Erythroblast (primary cell): ENCODE data around the gene PILRA.

Experiments used
- GATA1 ChIP-seq: IDR thresholded peaks from 2 replicates; pipeline ENCODE4 v1.6.1; 2011; ENCODE audit warnings: low read depth, mild to moderate bottlenecking, control low read depth, low read length, moderate library complexity
- POLR2A ChIP-seq: IDR thresholded peaks from 2 replicates; pipeline ENCODE4 v1.6.1; 2011; ENCODE audit warnings: mild to moderate bottlenecking, low read length

DNA sequence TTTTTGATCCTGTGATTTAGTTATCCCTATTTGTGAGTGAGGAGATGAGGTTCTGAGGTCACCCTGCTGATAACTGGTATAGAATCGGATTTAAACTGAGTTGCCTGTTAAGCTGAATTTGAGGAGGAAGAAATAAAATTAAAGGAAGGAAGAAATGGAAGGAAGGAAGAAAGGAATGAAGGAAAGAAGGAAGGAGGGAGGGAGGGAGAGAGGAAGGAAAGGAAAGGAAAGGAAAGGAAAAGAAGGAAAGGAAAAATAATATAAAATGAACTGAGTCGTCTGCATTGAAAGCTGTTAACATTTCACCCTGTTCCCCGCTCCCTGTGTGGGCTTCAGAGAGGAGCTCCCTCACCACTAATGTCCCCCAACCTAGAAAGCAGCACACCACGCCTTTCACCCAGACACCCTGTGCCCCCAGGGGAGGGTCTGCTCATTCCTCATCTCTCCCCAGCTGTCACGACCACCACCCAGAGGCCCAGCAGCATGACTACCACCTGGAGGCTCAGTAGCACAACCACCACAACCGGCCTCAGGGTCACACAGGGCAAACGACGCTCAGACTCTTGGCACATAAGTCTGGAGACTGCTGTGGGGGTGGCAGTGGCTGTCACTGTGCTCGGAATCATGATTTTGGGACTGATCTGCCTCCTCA, 16.3 kb downstream of the PILRA start:
- TF ChIP-seq POLR2A: no peak
- no peak for TF ChIP-seq GATA1
